Ovary (tissue), 9 donors: Measurements from ENCODE around the gene ATP5F1E. TPM values are rescaled to one million over a fixed set of nuclear protein-coding genes. Genes with fewer than 3 reads are reported as not detected.
A peak's percentile ranks its signal among the peaks of the same experiment; 100 is the strongest.

Source experiments
- DNase-seq, 5 donors: peaks; one replicate each; pipeline ENCODE4 v3.0.0-alpha.2; 2019 to 2020
- H3K27ac ChIP-seq, 2 donors: fragments of 200-600 bp; one replicate each; pipeline versions ENCODE4 v1.5.1 to v1.8.0; 2019 to 2022
- H3K27me3 ChIP-seq: fragments of 200-600 bp; one replicate; pipeline ENCODE4 v1.8.0; 2022
- H3K36me3 ChIP-seq: fragments of 200-600 bp; sonication (generic); one replicate; pipeline ENCODE4 v1.5.1; 2019
- H3K4me1 ChIP-seq: one replicate; pipeline ENCODE4 v1.8.1; 2013; ENCODE audit warnings: mild to moderate bottlenecking, moderate library complexity; ENCODE audit not compliant: insufficient read depth
- H3K4me3 ChIP-seq: fragments of 200-600 bp; sonication (generic); one replicate; pipeline ENCODE4 v1.5.1; 2017
- H3K9me3 ChIP-seq, 2 donors: fragments of 200-600 bp in 1 of 2; sonication (generic) in 1 of 2; one replicate each; pipeline versions ENCODE4 v1.5.1 to v1.8.1; 2013 to 2019; ENCODE audit warnings: mild to moderate bottlenecking in 1 of 2, moderate library complexity in 1 of 2
- CTCF ChIP-seq, 3 donors: fragments of 450-650 bp in 2 of 3; fragments of 200-600 bp in 1 of 3; IDR thresholded peaks; one replicate each; pipeline versions ENCODE4 v1.5.1 to v1.8.0; 2016 to 2022; ENCODE audit warnings: antibody characterized with exemption in 3 of 3, mild to moderate bottlenecking in 1 of 3
- EP300 ChIP-seq: sonication (generic); formaldehyde crosslinking; IDR thresholded peaks from one replicate; pipeline ENCODE4 v1.6.1; 2017; ENCODE audit warnings: antibody characterized with exemption
- POLR2A ChIP-seq: fragments of 450-650 bp; IDR thresholded peaks from one replicate; pipeline ENCODE4 v1.6.1; 2017; ENCODE audit warnings: antibody characterized with exemption, mild to moderate bottlenecking, moderate library complexity
- WGBS, 3 donors: extraction: QIAGEN DNeasy Blood & Tissue Kit in 1 of 3; methylation state at CpG; one replicate each; pipeline versions ENCODE4 v1.1.5 to v1.1.7; 2013 to 2017; 5-methylcytosine and 5-hydroxymethylcytosine counted together
- intact Hi-C, 4 donors: fragments of 100-400 bp; cut with DNase I; formaldehyde crosslinking; loops; one replicate each; pipeline versions ENCODE4 v1.11.0 to v1.15.1; 2022 to 2023
- polyA plus RNA-seq, 2 donors: library from polyadenylated mRNA; stranded (reverse); fragments of 200-250 nt in 1 of 2; fragments of 350-450 nt in 1 of 2; fragmentation: Illumina TruSeq in 1 of 2; extraction: RNeasy Lipid Tissue Mini Kit (QIAGEN cat#74804) in 1 of 2; gene quantifications; one replicate each; pipeline ENCODE4 v1.2.3, GENCODE V29; 2013 to 2014
- total RNA-seq, 7 donors: library from RNA; depleted of rRNA in 2 of 7; stranded (reverse); fragments of >200 nt in 2 of 7; fragmentation: NEBNext Ultra II Directional in 3 of 7; extraction: Animal tissue kit (Norgen Biotek cat#: 25700) in 3 of 7; gene quantifications; one replicate each; pipeline versions ENCODE4 v1.1.0 to v1.2.4, GENCODE V29; 2016 to 2023
- donor health status: DM: no; HTN: no; CAD: no; lungs with moderate emphysema.
- donor health status: DM: no; HTN: no; CAD: no.
- donor health status: Bipolar disorder and iron deficiency.
- donor health status: DM: yes; HTN: yes; CAD: no.
- donor health status: DM: no; HTN: no; CAD: no.
- donor health status: DM: yes; HTN: yes; CAD: no.

ATP5F1E gene
- total and polyA plus RNA-seq, 9 donors = 23.2 to 73.1 (median 45.4) TPM

- TF ChIP-seq POLR2A = no peak
- TF ChIP-seq CTCF (IDR thresholded peaks at IDR 0.05) = no peak
- TF ChIP-seq EP300 = no peak
- Histone ChIP-seq H3K27me3 (no peaks in the 10 kb centered on the region), H3K9me3 (no peaks in the 10 kb centered on the region), H3K27ac (no peak overlapping the region), H3K4me3 (no peak overlapping the region), H3K36me3 (no peaks in the 10 kb centered on the region), H3K4me1 (no peaks in the 10 kb centered on the region)
- intact Hi-C loops = no loop called here
- 26 to 41% (median 27%) methylated on average over 2 of the region's 2 CpGs for whole genome bisulfite sequencing, 3 donors
- DNase-seq = no peak
Observed at GRCh38 chr20:59069026-59069425, 36.9 kb upstream of the ATP5F1E start.

GRCh38 chr20:59068534-59068933 is 36.4 kb upstream of the ATP5F1E start:
- TF ChIP-seq CTCF (IDR thresholded peaks at IDR 0.05) = no peak
- H3K27ac ChIP-seq = no peak overlapping the region
- WGBS, 3 donors = 69 to 73% (median 72%) methylated on average over 4 of the region's 4 CpGs
- no peak for DNase-seq
- H3K4me1 ChIP-seq = no peaks in the 10 kb centered on the region
- H3K4me3 ChIP-seq = no peak overlapping the region
- H3K27me3 ChIP-seq = no peaks in the 10 kb centered on the region
- intact Hi-C loops = no loop called here
- H3K9me3 ChIP-seq = no peaks in the 10 kb centered on the region
- H3K36me3 ChIP-seq = no peaks in the 10 kb centered on the region

GRCh38 chr20:59064214-59064722 is 32.1 kb upstream of the ATP5F1E start:
- no peaks in the 10 kb centered on the region for H3K27me3 ChIP-seq
- no peaks in the 10 kb centered on the region for H3K4me1 ChIP-seq
- TF ChIP-seq POLR2A = no peak
- TF ChIP-seq CTCF (IDR thresholded peaks at IDR 0.05) = no peak
- TF ChIP-seq EP300 = no peak
- intact Hi-C loops = no loop called here
- no peak for DNase-seq
- no peak overlapping the region for H3K27ac ChIP-seq
- H3K36me3 ChIP-seq = no peaks in the 10 kb centered on the region
- no peaks in the 10 kb centered on the region for H3K9me3 ChIP-seq
- 52 to 59% (median 54%) methylated on average over 4 of the region's 4 CpGs for WGBS, 3 donors
- H3K4me3 ChIP-seq = no peak overlapping the region

GRCh38 chr20:59063358-59064213 is 31.5 kb upstream of the ATP5F1E start:
- no peaks in the 10 kb centered on the region for H3K9me3 ChIP-seq
- H3K36me3 ChIP-seq = no peaks in the 10 kb centered on the region
- WGBS, 3 donors = 21 to 24% (median 22%) methylated on average over 22 of the region's 22 CpGs
- H3K4me1 ChIP-seq = no peaks in the 10 kb centered on the region
- peak; percentile 11 to 41 (median 39) for DNase-seq
- H3K27ac ChIP-seq = no peak overlapping the region
- no peak for TF ChIP-seq CTCF (IDR thresholded peaks at IDR 0.05)
- no peak for TF ChIP-seq EP300
- no peak for TF ChIP-seq POLR2A
- no peaks in the 10 kb centered on the region for H3K27me3 ChIP-seq
- no peak overlapping the region for H3K4me3 ChIP-seq
- intact Hi-C loops = no loop called here
